NCI-H146 treated with DMSO at 0.1 percent for 48 hours (cell line): ENCODE results near the gene EPS8L3.
"Not testable (repeated sequence)": the region's sequence is repeated elsewhere in the genome, so short reads cannot be mapped to it uniquely, and the experiment has no call there.

Experiments used
- DNase-seq: peaks from one replicate; lab custom pipeline; 2025; ENCODE audit not compliant: unreplicated experiment; lab: John Stamatoyannopoulos, UW

EPS8L3 gene

GRCh38 chr1:109780982-109781381, 17.3 kb upstream of the EPS8L3 start:
- DNase-seq: no peak

GRCh38 chr1:109777980-109778625, 14.4 kb upstream of the EPS8L3 start:
- DNase-seq: no peak

- DNase-seq: no peak
These were observed 13.7 kb upstream of the EPS8L3 start for GRCh38 chr1:109777436-109777835.

- DNase-seq: peak; percentile 57
These were observed 13.2 kb upstream of the EPS8L3 start for GRCh38 chr1:109776911-109777310.

- no peak for DNase-seq
These were observed 12.6 kb upstream of the EPS8L3 start for GRCh38 chr1:109776206-109776835.

- DNase-seq: no peak
These were observed 11.7 kb upstream of the EPS8L3 start for GRCh38 chr1:109775398-109775797.

- no peak for DNase-seq
These were observed 10.3 kb upstream of the EPS8L3 start for GRCh38 chr1:109773900-109774485.

GRCh38 chr1:109773203-109773899, 9.6 kb upstream of the EPS8L3 start:
- peak; percentile 37 for DNase-seq

- no peak for DNase-seq
These were observed 9.0 kb upstream of the EPS8L3 start for GRCh38 chr1:109772658-109773202.

- no peak for DNase-seq
These were observed 8.3 kb upstream of the EPS8L3 start for GRCh38 chr1:109771712-109772657.

GRCh38 chr1:109770331-109771095, 6.8 kb upstream of the EPS8L3 start:
- DNase-seq: no peak

- DNase-seq: no peak
These were observed 5.8 kb upstream of the EPS8L3 start for GRCh38 chr1:109769330-109770078.

GRCh38 chr1:109768820-109769219, 5.1 kb upstream of the EPS8L3 start:
- no peak for DNase-seq

- DNase-seq: no peak
These were observed 4.6 kb upstream of the EPS8L3 start for GRCh38 chr1:109768335-109768650.

- no peak for DNase-seq
These were observed 4.1 kb upstream of the EPS8L3 start for GRCh38 chr1:109767637-109768334.

- not testable (repeated sequence) for DNase-seq
These were observed 3.4 kb upstream of the EPS8L3 start for GRCh38 chr1:109766991-109767636.

GRCh38 chr1:109765896-109766615, 2.3 kb upstream of the EPS8L3 start:
- no peak for DNase-seq

GRCh38 chr1:109765483-109765815, 1.7 kb upstream of the EPS8L3 start:
- DNase-seq: no peak
